Mesendoderm (in vitro differentiated cells): ENCODE data around the gene ADARB2.

ENCODE experiments used
- DNase-seq: peaks from one replicate; pipeline ENCODE4 v3.0.0; 2013
- H2AK5ac ChIP-seq: 2 replicates; pipeline ENCODE4 v1.6.1; 2013; ENCODE audit warnings: low read length, inconsistent platforms
- H2BK120ac ChIP-seq: 2 replicates; pipeline ENCODE4 v1.6.1; 2013; ENCODE audit warnings: low read depth, mild to moderate bottlenecking, low read length, moderate library complexity, mixed read lengths
- H2BK15ac ChIP-seq: replicated peaks from 2 replicates; pipeline ENCODE4 v1.6.1; 2013; ENCODE audit warnings: low read depth, mild to moderate bottlenecking, moderate library complexity
- H2BK5ac ChIP-seq: 2 replicates; pipeline ENCODE4 v1.6.1; 2013; ENCODE audit warnings: low read length, inconsistent platforms
- H3K18ac ChIP-seq: 2 replicates; pipeline ENCODE4 v1.6.1; 2013; ENCODE audit warnings: mild to moderate bottlenecking, low read length, mixed read lengths
- H3K23ac ChIP-seq: one replicate; pipeline ENCODE4 v1.6.1; 2013; ENCODE audit warnings: low read length
- H3K27ac ChIP-seq: 2 replicates; pipeline ENCODE4 v1.5.1; 2013; ENCODE audit warnings: low read depth, mild to moderate bottlenecking, inconsistent platforms, low read length, moderate library complexity
- H3K27me3 ChIP-seq: 2 replicates; pipeline ENCODE4 v1.6.1; 2013; ENCODE audit warnings: low read length, control low read depth, mild to moderate bottlenecking, inconsistent platforms; ENCODE audit not compliant: insufficient read depth, poor library complexity
- H3K36me3 ChIP-seq: 2 replicates; pipeline ENCODE4 v1.6.1; 2013; ENCODE audit warnings: low read length, inconsistent platforms; ENCODE audit not compliant: control insufficient read depth, insufficient read depth
- H3K4ac ChIP-seq: one replicate; pipeline ENCODE4 v1.6.1; 2013; ENCODE audit warnings: low read depth, mild to moderate bottlenecking, low read length, moderate library complexity
- H3K4me1 ChIP-seq: 2 replicates; pipeline ENCODE4 v1.6.1; 2013; ENCODE audit warnings: low read depth, low read length, inconsistent platforms; ENCODE audit not compliant: control insufficient read depth
- H3K4me2 ChIP-seq: 2 replicates; pipeline ENCODE4 v1.6.1; 2013; ENCODE audit warnings: low read length
- H3K4me3 ChIP-seq: 2 replicates; pipeline ENCODE4 v1.5.1; 2013; ENCODE audit warnings: mild to moderate bottlenecking, low read length
- H3K56ac ChIP-seq: one replicate; pipeline ENCODE4 v1.6.1; 2013; ENCODE audit warnings: low read length
- H3K79me1 ChIP-seq: 2 replicates; pipeline ENCODE4 v1.6.1; 2013; ENCODE audit warnings: low read length, inconsistent platforms
- H3K79me2 ChIP-seq: 2 replicates; pipeline ENCODE4 v1.6.1; 2013; ENCODE audit warnings: mild to moderate bottlenecking, low read length; ENCODE audit not compliant: control insufficient read depth, insufficient read depth
- H3K9ac ChIP-seq: 2 replicates; pipeline ENCODE4 v1.6.1; 2013; ENCODE audit warnings: low read length, inconsistent platforms
- H4K5ac ChIP-seq: one replicate; pipeline ENCODE4 v1.6.1; 2013; ENCODE audit warnings: low read length
- H4K8ac ChIP-seq: one replicate; pipeline ENCODE4 v1.6.1; 2013; ENCODE audit warnings: low read depth, mild to moderate bottlenecking, control low read depth, low read length, moderate library complexity
- WGBS: extraction: QIAGEN DNeasy Blood & Tissue Kit; methylation state at CpG from one replicate; pipeline ENCODE4 v1.1.7; 2013; ENCODE audit warnings: low lambda C conversion rate, missing lambda C conversion rate; ENCODE audit not compliant: insufficient coverage; ENCODE audit errors: extremely low coverage; 5-methylcytosine and 5-hydroxymethylcytosine counted together

ADARB2 gene

DNA sequence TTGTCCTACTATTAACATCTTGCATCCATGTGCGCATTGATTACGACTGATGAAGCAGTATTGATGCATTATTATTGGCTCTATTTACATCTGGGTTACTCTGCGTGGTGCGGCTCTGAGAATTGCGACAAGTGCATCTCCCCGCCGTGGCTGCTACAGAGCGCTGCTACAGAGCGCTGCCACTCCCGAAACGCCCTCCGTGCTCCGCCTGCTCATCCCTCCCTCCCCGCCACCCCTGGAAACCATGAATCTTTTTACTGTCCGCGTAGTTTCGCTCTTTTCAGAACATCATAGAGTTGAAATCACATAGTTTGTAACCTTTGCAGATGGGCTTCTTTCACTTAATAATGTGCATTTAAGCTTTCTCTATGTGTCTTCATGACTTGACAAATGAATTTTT, 74.1 kb downstream of the ADARB2 start:
- no peak overlapping the region for H3K4me3 ChIP-seq
- no CpG with 5 or more reads among the region's 17 CpGs for WGBS
- no peak overlapping the region for H3K4me2 ChIP-seq

DNA sequence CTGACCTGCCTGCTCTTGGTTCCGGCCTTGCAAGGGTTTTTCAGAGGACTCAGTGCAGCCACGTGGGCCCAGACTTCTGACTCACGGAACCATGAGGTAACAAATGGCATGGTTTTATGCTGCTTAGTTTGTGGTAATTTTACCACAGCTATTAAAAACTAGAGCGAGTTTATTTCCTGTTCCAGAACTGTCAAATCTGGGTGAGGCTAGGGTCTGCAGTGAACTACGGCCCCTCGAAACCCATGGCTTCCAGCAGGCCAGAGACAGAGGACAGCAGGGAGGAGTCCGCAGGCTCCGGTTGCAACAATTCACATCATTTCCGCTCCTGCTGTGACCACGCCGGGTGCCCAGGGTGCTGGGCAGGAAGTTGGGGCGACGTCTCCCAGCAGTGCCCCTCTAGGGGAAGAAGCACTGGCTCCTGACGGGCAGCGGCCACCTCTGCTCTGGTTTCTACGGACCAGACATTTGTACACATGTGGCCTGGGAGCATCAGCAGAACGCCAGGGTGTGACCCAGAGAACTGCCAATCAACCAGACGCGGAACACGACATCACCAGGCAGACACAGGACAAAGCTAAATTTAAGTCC, 74.8 kb downstream of the ADARB2 start:
- no peaks in the 10 kb centered on the region for H3K79me2 ChIP-seq
- no peak overlapping the region for H3K4ac ChIP-seq
- H3K4me2 ChIP-seq: no peak overlapping the region
- no peaks in the 10 kb centered on the region for H3K4me1 ChIP-seq
- no peaks in the 10 kb centered on the region for H3K27me3 ChIP-seq
- no peak overlapping the region for H4K8ac ChIP-seq
- no peaks in the 10 kb centered on the region for H3K79me1 ChIP-seq
- no peak overlapping the region for H2BK120ac ChIP-seq
- H3K18ac ChIP-seq: no peak overlapping the region
- H4K5ac ChIP-seq: no peak overlapping the region
- no peak overlapping the region for H3K4me3 ChIP-seq
- no peak overlapping the region for H2BK5ac ChIP-seq
- WGBS: no CpG with 5 or more reads among the region's 20 CpGs
- no peak overlapping the region for H3K27ac ChIP-seq
- no peak overlapping the region for H3K23ac ChIP-seq
- no peak overlapping the region for H3K9ac ChIP-seq
- no peak overlapping the region for H2BK15ac ChIP-seq
- H3K36me3 ChIP-seq: no peaks in the 10 kb centered on the region
- H3K56ac ChIP-seq: no peak overlapping the region
- no peak overlapping the region for H2AK5ac ChIP-seq
- no peak for DNase-seq

More for the DNA sequence above, 74.1 kb downstream of the ADARB2 start:
- H3K4me1 ChIP-seq: no peaks in the 10 kb centered on the region
- DNase-seq: no peak
- H3K36me3 ChIP-seq: no peaks in the 10 kb centered on the region
- H4K8ac ChIP-seq: no peak overlapping the region
- no peak overlapping the region for H3K4ac ChIP-seq
- H4K5ac ChIP-seq: no peak overlapping the region
- no peak overlapping the region for H2BK120ac ChIP-seq
- no peak overlapping the region for H3K18ac ChIP-seq
- no peaks in the 10 kb centered on the region for H3K79me1 ChIP-seq
- H3K9ac ChIP-seq: no peak overlapping the region
- no peaks in the 10 kb centered on the region for H3K27me3 ChIP-seq
- no peak overlapping the region for H2BK5ac ChIP-seq
- no peak overlapping the region for H2AK5ac ChIP-seq
- H3K79me2 ChIP-seq: no peaks in the 10 kb centered on the region
- no peak overlapping the region for H3K27ac ChIP-seq
- H3K56ac ChIP-seq: no peak overlapping the region
- no peak overlapping the region for H3K23ac ChIP-seq
- H2BK15ac ChIP-seq: no peak overlapping the region

DNA sequence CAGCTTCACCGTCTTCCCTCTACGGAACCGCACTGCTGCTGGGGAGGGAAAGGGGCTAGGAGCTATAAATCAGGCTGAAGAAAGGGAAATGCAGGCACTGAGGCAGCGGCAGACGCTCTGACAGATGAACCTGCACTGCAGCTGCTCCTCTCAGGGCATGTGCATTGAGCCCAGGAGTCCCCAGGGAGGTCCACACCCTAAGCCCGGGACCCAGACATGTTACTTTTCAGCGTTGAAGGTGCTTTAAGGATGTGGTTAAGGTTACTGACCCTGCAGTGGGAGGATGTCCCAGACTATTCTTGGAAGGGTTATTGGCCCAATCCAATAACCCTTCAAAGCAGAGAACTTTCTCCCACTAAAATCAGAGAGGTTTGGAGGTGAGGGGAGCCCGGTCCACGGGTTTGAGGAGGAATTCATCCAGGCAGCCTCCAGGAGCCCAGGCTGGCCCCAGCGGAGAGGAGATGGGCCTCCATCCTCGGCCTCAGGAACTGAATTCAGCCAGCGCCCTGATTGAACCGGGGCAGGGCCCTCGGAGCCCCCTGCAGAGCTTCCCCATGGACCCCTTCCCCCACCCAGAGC, 75.4 kb downstream of the ADARB2 start:
- H3K79me2 ChIP-seq: no peaks in the 10 kb centered on the region
- H3K23ac ChIP-seq: no peak overlapping the region
- H3K18ac ChIP-seq: no peak overlapping the region
- H3K4me3 ChIP-seq: no peak overlapping the region
- no peaks in the 10 kb centered on the region for H3K36me3 ChIP-seq
- no peak overlapping the region for H3K9ac ChIP-seq
- H3K56ac ChIP-seq: no peak overlapping the region
- no peak overlapping the region for H3K4ac ChIP-seq
- H3K4me1 ChIP-seq: no peaks in the 10 kb centered on the region
- no peak overlapping the region for H4K5ac ChIP-seq
- no peak overlapping the region for H2BK120ac ChIP-seq
- no CpG with 5 or more reads among the region's 14 CpGs for WGBS
- H2AK5ac ChIP-seq: no peak overlapping the region
- H3K79me1 ChIP-seq: no peaks in the 10 kb centered on the region
- no peaks in the 10 kb centered on the region for H3K27me3 ChIP-seq
- H3K27ac ChIP-seq: no peak overlapping the region
- DNase-seq: no peak
- no peak overlapping the region for H4K8ac ChIP-seq
- H3K4me2 ChIP-seq: no peak overlapping the region
- H2BK5ac ChIP-seq: no peak overlapping the region
- H2BK15ac ChIP-seq: no peak overlapping the region

- H3K18ac ChIP-seq: no peak overlapping the region
- no peaks in the 10 kb centered on the region for H3K79me2 ChIP-seq
- no CpG with 5 or more reads among the region's 3 CpGs for WGBS
- H2BK5ac ChIP-seq: no peak overlapping the region
- H3K27me3 ChIP-seq: no peaks in the 10 kb centered on the region
- no peaks in the 10 kb centered on the region for H3K79me1 ChIP-seq
- no peaks in the 10 kb centered on the region for H3K36me3 ChIP-seq
- H3K9ac ChIP-seq: no peak overlapping the region
- no peak overlapping the region for H3K4ac ChIP-seq
- H2BK120ac ChIP-seq: no peak overlapping the region
- no peak overlapping the region for H3K56ac ChIP-seq
- H3K4me1 ChIP-seq: no peaks in the 10 kb centered on the region
- H2BK15ac ChIP-seq: no peak overlapping the region
- no peak overlapping the region for H3K4me3 ChIP-seq
- no peak overlapping the region for H4K8ac ChIP-seq
- no peak overlapping the region for H3K27ac ChIP-seq
- no peak overlapping the region for H3K4me2 ChIP-seq
- DNase-seq: no peak
- H2AK5ac ChIP-seq: no peak overlapping the region
- no peak overlapping the region for H4K5ac ChIP-seq
- H3K23ac ChIP-seq: no peak overlapping the region
These were observed 75.9 kb downstream of the ADARB2 start for GRCh38 chr10:1661416-1661815.

DNA sequence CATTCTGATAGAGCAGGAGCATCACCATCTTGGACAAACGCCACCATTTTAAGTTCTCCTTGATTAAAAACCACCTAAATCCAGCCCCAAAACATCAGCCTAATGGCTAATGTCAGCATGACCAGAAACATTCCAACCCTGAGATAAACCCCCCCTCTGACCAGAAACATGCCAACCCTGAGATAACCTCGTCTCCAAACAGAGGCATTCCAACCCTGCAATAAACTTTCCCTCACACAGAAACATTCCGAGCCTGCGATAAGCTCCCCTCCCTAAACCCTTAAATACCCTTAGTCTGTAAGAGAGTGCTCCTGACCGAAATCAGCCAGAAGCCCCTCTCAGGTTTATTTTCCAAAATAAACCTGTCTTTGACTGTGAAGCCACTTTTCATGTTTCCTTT, 76.5 kb downstream of the ADARB2 start:
- no peaks in the 10 kb centered on the region for H3K79me2 ChIP-seq
- H3K4ac ChIP-seq: no peak overlapping the region
- no peaks in the 10 kb centered on the region for H3K4me1 ChIP-seq
- H3K79me1 ChIP-seq: no peaks in the 10 kb centered on the region
- peak; percentile 53 for DNase-seq
- no peak overlapping the region for H2BK5ac ChIP-seq
- no peak overlapping the region for H2AK5ac ChIP-seq
- no peak overlapping the region for H4K5ac ChIP-seq
- H3K27ac ChIP-seq: no peak overlapping the region
- H3K23ac ChIP-seq: no peak overlapping the region
- no peak overlapping the region for H3K56ac ChIP-seq
- no peak overlapping the region for H2BK15ac ChIP-seq
- no peak overlapping the region for H3K9ac ChIP-seq
- no peaks in the 10 kb centered on the region for H3K36me3 ChIP-seq
- WGBS: no CpG with 5 or more reads among the region's 5 CpGs
- no peak overlapping the region for H3K4me2 ChIP-seq
- H3K18ac ChIP-seq: no peak overlapping the region
- no peak overlapping the region for H4K8ac ChIP-seq
- no peak overlapping the region for H3K4me3 ChIP-seq
- no peak overlapping the region for H2BK120ac ChIP-seq
- no peaks in the 10 kb centered on the region for H3K27me3 ChIP-seq

DNA sequence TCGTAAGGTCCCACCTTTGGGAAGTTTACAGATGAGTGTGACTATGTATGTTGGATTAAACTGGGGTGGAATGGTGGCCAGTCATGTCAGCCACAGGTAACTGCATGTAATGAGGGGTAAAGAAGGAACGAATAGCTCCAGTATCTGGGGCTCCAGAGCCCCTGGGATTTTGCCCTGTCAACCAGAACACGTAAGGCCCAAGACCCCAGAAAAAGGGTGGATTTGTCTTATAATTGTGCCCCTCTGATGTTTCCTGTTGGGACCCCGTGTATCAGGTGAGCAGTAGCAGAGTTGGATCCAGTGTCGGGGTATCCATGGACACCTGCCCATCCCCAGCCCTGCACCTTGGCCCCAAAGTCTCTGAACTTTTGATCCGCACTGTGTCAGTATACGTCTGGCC, 76.9 kb downstream of the ADARB2 start:
- H3K4me2 ChIP-seq: no peak overlapping the region
- H2BK120ac ChIP-seq: no peak overlapping the region
- no peaks in the 10 kb centered on the region for H3K4me1 ChIP-seq
- H3K27ac ChIP-seq: no peak overlapping the region
- no peaks in the 10 kb centered on the region for H3K79me1 ChIP-seq
- no peak overlapping the region for H3K4ac ChIP-seq
- no peak overlapping the region for H3K4me3 ChIP-seq
- no peak overlapping the region for H2AK5ac ChIP-seq
- no peak overlapping the region for H3K23ac ChIP-seq
- no peaks in the 10 kb centered on the region for H3K27me3 ChIP-seq
- H3K18ac ChIP-seq: no peak overlapping the region
- H4K8ac ChIP-seq: no peak overlapping the region
- no peak overlapping the region for H4K5ac ChIP-seq
- no peak overlapping the region for H3K56ac ChIP-seq
- no peaks in the 10 kb centered on the region for H3K36me3 ChIP-seq
- WGBS: no CpG with 5 or more reads among the region's 7 CpGs
- no peak overlapping the region for H3K9ac ChIP-seq
- DNase-seq: no peak
- H2BK15ac ChIP-seq: no peak overlapping the region
- no peak overlapping the region for H2BK5ac ChIP-seq
- H3K79me2 ChIP-seq: no peaks in the 10 kb centered on the region
